GM06990 (cell line): ENCODE data around the gene CDH12.

Experiments used
- DNase-seq: peaks from one replicate; pipeline ENCODE4 v3.0.0-alpha.2; 2011; ENCODE audit not compliant: insufficient read length; ENCODE audit errors: extremely low read depth
- H3K27me3 ChIP-seq: replicated peaks from 2 replicates; pipeline ENCODE4 v1.6.0; 2011; ENCODE audit warnings: low read length; ENCODE audit not compliant: control insufficient read depth, insufficient read depth
- H3K36me3 ChIP-seq: 2 replicates; pipeline ENCODE4 v1.5.1; 2011; ENCODE audit warnings: low read length; ENCODE audit not compliant: control insufficient read depth, insufficient read depth
- H3K4me3 ChIP-seq: replicated peaks from 2 replicates; pipeline ENCODE4 v1.5.1; 2011; ENCODE audit warnings: low read depth, mild to moderate bottlenecking, control low read depth, low read length
- CTCF ChIP-seq: IDR thresholded peaks from 2 replicates; pipeline ENCODE4 v1.5.1; 2011; ENCODE audit warnings: low read length, control low read depth, mild to moderate bottlenecking, inconsistent platforms; ENCODE audit not compliant: insufficient read depth, poor library complexity, severe bottlenecking

CDH12 gene

DNA sequence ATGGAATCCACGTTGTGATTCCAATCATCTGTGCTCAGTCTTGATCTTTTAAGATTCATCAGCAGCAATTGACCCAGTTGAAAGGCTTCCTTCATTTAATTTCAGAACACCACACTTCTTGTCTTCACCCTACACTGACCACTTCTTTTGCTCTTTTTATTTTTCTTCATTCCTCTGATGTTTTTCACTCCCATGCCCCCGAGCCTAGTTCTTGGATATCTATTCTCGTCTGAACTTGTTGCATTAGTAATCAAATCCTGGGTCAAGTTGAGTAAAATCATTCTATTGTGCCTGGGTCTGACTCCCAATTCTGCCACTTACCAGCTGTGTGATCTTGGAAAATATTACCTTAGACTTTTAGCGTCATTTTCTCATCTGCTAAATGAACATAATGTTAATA lies 356.5 kb downstream of the CDH12 start:
- Histone ChIP-seq H3K27me3 (no peaks in the 10 kb centered on the region), H3K4me3 (no peak overlapping the region), H3K36me3 (no peaks in the 10 kb centered on the region)
- no peak for DNase-seq
- TF ChIP-seq CTCF: no peak

DNA sequence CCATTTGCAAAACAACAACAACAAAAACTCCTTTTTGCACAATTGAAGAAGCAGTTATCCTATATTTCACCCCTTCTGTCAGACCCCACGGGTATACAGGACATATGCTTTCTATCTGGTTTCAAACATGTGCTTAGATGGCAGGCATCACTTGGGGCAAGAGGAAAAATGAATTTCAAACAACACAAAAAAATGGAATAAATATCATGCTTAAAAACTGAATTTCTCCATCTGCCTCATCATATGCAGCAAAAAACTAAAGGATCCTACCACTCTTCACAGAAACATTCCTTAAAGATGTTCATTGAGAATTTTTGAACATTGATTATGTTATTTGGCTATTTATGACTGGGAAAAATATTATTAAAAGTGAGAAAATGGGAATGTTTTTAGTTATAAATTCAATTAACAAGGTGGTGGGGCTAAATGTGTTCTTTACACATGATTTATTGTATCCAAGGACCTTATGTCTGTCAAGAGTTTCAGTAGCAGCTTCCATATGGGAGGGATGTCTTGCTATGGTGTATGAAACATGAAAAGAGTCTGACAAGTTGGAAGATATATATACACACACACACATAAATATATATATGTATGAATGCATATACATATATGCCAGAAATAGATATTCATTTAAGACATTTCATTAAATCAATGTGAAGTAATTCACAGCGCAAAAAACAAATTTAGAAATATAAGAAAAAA lies 358.0 kb downstream of the CDH12 start:
- TF ChIP-seq CTCF: no peak
- Histone ChIP-seq H3K36me3 (no peaks in the 10 kb centered on the region), H3K27me3 (no peaks in the 10 kb centered on the region), H3K4me3 (no peak overlapping the region)
- no peak for DNase-seq

DNA sequence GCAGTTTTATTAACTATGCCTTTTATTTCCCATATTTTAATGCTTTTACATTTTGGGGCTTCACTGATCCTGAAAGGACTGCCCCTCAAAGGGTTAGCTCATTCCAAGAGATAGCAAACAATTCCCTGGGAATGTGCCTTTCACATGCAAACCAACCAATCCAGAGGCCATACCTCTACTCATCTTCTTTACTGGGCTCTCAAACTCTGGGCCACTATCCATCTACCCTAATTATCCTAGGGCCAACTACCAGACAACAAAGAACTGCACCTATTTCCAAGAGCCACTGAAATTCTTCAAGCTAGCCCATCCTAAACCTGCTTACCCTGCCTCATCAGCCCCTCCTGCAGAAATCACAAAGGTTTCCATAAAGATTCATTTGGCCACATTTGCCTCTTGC lies 364.7 kb downstream of the CDH12 start:
- no peak for DNase-seq
- H3K4me3 ChIP-seq: no peak overlapping the region
- H3K27me3 ChIP-seq: no peaks in the 10 kb centered on the region
- no peaks in the 10 kb centered on the region for H3K36me3 ChIP-seq
- TF ChIP-seq CTCF: no peak

- no peak for TF ChIP-seq CTCF
- DNase-seq: no peak
- no peaks in the 10 kb centered on the region for H3K27me3 ChIP-seq
Observed at GRCh38 chr5:22480305-22480704, 372.8 kb downstream of the CDH12 start.

DNA sequence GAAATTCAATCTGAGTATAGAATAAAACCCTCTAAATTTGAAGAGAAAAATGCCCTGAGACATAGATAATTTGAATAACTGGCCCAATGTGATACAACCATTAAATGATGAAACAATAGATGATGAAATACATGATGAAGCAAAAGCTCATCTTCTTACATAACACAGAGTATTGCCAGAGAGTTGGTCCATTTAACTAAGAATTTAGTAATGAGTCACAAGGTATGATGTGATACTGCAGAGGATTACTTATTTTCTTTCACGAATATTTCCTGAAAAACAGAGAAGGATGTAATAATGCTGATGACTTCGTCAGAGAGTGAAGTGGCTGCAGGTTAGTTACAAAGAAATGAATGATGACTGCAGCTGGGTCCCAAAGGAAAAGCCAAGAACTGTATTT lies 379.3 kb downstream of the CDH12 start:
- Histone ChIP-seq H3K27me3 (no peaks in the 10 kb centered on the region), H3K4me3 (no peak overlapping the region), H3K36me3 (no peaks in the 10 kb centered on the region)
- no peak for TF ChIP-seq CTCF
- no peak for DNase-seq

More at GRCh38 chr5:22480305-22480704, 372.8 kb downstream of the CDH12 start:
- H3K36me3 ChIP-seq: no peaks in the 10 kb centered on the region
- no peak overlapping the region for H3K4me3 ChIP-seq

DNA sequence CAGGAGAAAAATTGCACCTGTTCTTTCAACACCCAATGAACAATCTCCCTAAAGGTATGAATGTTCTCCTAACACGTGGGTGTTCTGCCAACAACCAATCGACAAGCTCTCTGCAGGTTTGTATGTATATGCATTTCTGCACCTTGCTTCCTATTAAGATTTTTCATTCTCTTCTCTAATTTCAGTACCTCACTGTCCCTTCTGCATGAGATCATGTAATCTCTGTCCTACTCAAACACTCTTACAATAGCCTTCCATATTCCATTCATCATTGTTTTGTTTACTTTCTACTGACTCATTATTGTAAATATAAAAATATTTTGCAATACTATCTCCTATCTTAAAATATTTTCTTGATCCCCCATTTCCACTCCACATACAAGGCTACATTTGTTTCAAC lies 382.0 kb downstream of the CDH12 start:
- Histone ChIP-seq H3K27me3 (no peaks in the 10 kb centered on the region), H3K4me3 (no peak overlapping the region), H3K36me3 (no peaks in the 10 kb centered on the region)
- no peak for DNase-seq
- no peak for TF ChIP-seq CTCF
